ENCODE data around the gene SGCG. TPM values are rescaled to one million over a fixed set of nuclear protein-coding genes. Genes with fewer than 3 reads are reported as not detected.
A peak's percentile ranks its signal among the peaks of the same experiment; 100 is the strongest.

SGCG gene
- total RNA-seq, 4 donors from 2014 or later = 2.5 TPM; not detected in 3

DNA sequence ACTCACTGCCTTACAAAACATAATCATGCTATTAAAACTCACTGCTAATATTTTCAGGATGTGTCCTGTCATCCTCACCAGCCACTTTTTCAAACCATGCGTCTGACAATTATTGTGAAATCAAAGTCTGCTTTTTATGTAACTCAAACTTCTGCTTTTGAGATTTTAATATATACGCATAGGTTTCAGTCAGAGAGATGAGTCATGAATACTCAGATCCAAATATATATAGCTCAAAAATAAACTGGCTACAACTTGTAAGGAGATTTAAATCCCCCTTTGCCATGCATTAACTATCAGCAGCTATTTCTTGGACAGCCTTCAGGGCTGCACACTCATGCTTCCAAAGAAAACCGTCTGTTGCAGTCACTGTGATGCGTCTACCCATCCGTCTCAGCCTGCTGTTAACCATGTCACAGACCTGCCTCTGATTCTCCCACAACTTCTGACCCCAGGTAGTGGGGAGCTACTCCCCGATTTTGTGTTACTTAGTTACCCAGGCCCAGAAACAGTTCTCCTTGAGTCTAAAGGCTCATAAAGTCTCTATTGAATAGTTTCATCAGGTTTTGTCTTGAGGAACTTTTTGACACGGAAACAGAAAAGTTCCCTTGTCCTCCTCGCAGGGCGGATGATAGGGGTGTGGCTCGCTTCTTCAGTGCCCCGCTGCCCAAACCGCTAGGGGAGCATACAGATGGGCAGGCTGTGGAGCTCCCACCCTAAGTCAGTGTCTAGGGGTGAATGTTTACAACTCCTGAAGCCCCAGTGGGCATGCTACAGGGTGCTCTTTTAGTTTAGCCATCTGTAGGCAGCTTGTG, 33.8 kb upstream of the SGCG start:
- no peaks in the 10 kb centered on the region for H3K27me3 ChIP-seq
- DNase-seq = no peak
- no peak for TF ChIP-seq POLR2A (IDR thresholded peaks at IDR 0.05)
- TF ChIP-seq CTCF (IDR thresholded peaks at IDR 0.05) = no peak
- no peaks in the 10 kb centered on the region for H3K9me3 ChIP-seq
- H3K27ac ChIP-seq = no peak overlapping the region
- H3K4me3 ChIP-seq = no peak overlapping the region
- no peaks in the 10 kb centered on the region for H3K4me1 ChIP-seq
- no peaks in the 10 kb centered on the region for H3K36me3 ChIP-seq

DNA sequence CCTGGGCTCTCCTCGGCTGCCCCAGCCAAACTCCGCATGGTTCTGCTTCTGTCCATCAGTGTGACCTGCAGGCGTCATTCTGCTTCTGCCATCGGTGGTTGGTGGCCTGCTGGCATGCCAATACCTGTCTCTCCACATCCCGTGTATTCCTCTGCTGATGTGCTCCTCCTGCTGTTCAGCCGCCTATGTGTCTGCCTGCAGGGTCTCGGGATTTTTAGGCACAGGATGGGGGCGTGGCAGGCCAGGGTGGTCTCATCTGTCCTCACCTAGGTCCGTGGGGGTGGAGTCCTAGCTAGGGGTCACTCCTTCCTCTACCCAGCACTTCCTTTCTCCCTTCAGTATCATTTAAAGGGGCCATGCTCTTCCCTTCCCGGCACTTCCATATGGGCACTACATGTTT, 33.0 kb upstream of the SGCG start:
- Histone ChIP-seq H3K9me3 (no peaks in the 10 kb centered on the region), H3K36me3 (no peaks in the 10 kb centered on the region), H3K4me3 (no peak overlapping the region), H3K4me1 (no peaks in the 10 kb centered on the region), H3K27me3 (no peaks in the 10 kb centered on the region), H3K27ac (no peak overlapping the region)
- TF ChIP-seq POLR2A (IDR thresholded peaks at IDR 0.05) = no peak
- TF ChIP-seq CTCF (IDR thresholded peaks at IDR 0.05) = no peak
- no peak for DNase-seq

DNA sequence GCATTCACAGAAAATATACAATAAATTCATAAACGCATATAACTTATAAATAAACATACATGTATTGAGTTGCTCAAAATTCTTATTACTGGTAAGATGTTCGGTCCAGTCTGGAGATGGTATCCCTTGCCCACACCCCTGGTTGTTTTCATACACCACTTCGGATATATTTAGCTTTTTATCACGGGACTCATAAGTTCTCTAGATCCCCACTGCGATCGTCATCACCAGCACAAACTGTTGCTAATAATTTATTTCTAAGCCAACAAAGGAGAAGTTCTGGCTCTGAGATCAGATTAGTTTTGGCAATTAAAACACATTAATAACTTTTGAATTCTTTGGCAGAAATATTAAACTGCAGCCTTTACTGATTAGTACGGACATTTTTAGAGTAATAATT, 23.0 kb upstream of the SGCG start:
- no peaks in the 10 kb centered on the region for H3K9me3 ChIP-seq
- no peaks in the 10 kb centered on the region for H3K4me1 ChIP-seq
- H3K27me3 ChIP-seq = peaks cover 0 to 4% of the 10 kb centered on the region in 2 donors
- DNase-seq = no peak
- no peaks in the 10 kb centered on the region for H3K36me3 ChIP-seq
- TF ChIP-seq CTCF (IDR thresholded peaks at IDR 0.05) = no peak
- TF ChIP-seq POLR2A (IDR thresholded peaks at IDR 0.05) = no peak
- no peak overlapping the region for H3K27ac ChIP-seq
- no peak overlapping the region for H3K4me3 ChIP-seq

GRCh38 chr13:23159205-23159759, 21.5 kb upstream of the SGCG start:
- Histone ChIP-seq H3K9me3 (no peaks in the 10 kb centered on the region), H3K4me1 (no peaks in the 10 kb centered on the region), H3K27me3 (peaks cover 0 to 4% of the 10 kb centered on the region in 2 donors), H3K4me3 (peak overlapping the region in 1 of 4 donors; percentile 28), H3K36me3 (no peaks in the 10 kb centered on the region), H3K27ac (no peak overlapping the region)
- DNase-seq = no peak
- TF ChIP-seq CTCF (IDR thresholded peaks at IDR 0.05) = peak in 1 of 6 experiments; percentile 5
- TF ChIP-seq POLR2A (IDR thresholded peaks at IDR 0.05) = no peak

- no peak for TF ChIP-seq POLR2A (IDR thresholded peaks at IDR 0.05)
- TF ChIP-seq CTCF (IDR thresholded peaks at IDR 0.05) = no peak
- Histone ChIP-seq H3K27me3 (peaks cover 0 to 4% of the 10 kb centered on the region in 2 donors), H3K36me3 (no peaks in the 10 kb centered on the region), H3K27ac (no peak overlapping the region), H3K4me3 (peak overlapping the region in 2 of 4 donors; percentile 8 to 28), H3K4me1 (no peaks in the 10 kb centered on the region), H3K9me3 (no peaks in the 10 kb centered on the region)
- DNase-seq = no peak
These were observed 20.8 kb upstream of the SGCG start for GRCh38 chr13:23159760-23160637.
